GM23338 (cell line): ENCODE results near the gene NYAP1. TPM values are rescaled to one million over a fixed set of nuclear protein-coding genes. Genes with fewer than 3 reads are reported as not detected.

ENCODE experiments used
- ATAC-seq: fragments of 200-7000 bp; cut with Tn5 transposase; 3 replicates; pipeline ENCODE4 v1.9.1; 2020
- DNase-seq: peaks from one replicate; pipeline ENCODE4 v3.0.0-alpha.2; 2015; ENCODE audit warnings: low spot score
- H2AFZ ChIP-seq: fragments of 200-600 bp; sonication (generic); 2 replicates; pipeline ENCODE4 v1.8.0; 2016; ENCODE audit warnings: antibody characterized with exemption, mild to moderate bottlenecking, moderate library complexity
- H3F3A ChIP-seq: fragments of 200-600 bp; sonication (generic); replicated peaks from 2 replicates; pipeline ENCODE4 v1.8.0; 2017; ENCODE audit warnings: antibody characterized with exemption, mixed run types, low read depth
- H3K27ac ChIP-seq: fragments of 200-600 bp; sonication (generic); 2 replicates; pipeline ENCODE4 v1.6.1; 2016; ENCODE audit warnings: low read depth
- H3K27me3 ChIP-seq: fragments of 200-600 bp; sonication (generic); 2 replicates; pipeline ENCODE4 v1.8.0; 2016; ENCODE audit warnings: mild to moderate bottlenecking, mixed run types, moderate library complexity; ENCODE audit not compliant: insufficient read depth
- H3K36me3 ChIP-seq: fragments of 200-600 bp; sonication (generic); 2 replicates; pipeline ENCODE4 v1.8.0; 2016; ENCODE audit warnings: mild to moderate bottlenecking; ENCODE audit not compliant: insufficient read depth
- H3K4me1 ChIP-seq: fragments of 200-600 bp; sonication (generic); 2 replicates; pipeline ENCODE4 v1.8.0; 2016; ENCODE audit warnings: mild to moderate bottlenecking, moderate library complexity; ENCODE audit not compliant: insufficient read depth
- H3K4me2 ChIP-seq: fragments of 200-600 bp; sonication (generic); 2 replicates; pipeline ENCODE4 v1.7.1; 2017; ENCODE audit warnings: mixed run types
- H3K4me3 ChIP-seq: fragments of 200-600 bp; sonication (generic); 2 replicates; pipeline ENCODE4 v1.6.1; 2016; ENCODE audit warnings: mixed run types
- H3K79me2 ChIP-seq: fragments of 200-600 bp; sonication (generic); replicated peaks from 2 replicates; pipeline ENCODE4 v1.8.0; 2017; ENCODE audit warnings: mild to moderate bottlenecking; ENCODE audit not compliant: insufficient read depth
- H3K9me2 ChIP-seq: fragments of 200-600 bp; sonication (generic); 2 replicates; pipeline ENCODE4 v1.8.0; 2017; ENCODE audit not compliant: insufficient read depth
- H4K20me1 ChIP-seq: fragments of 200-600 bp; sonication (generic); replicated peaks from 2 replicates; pipeline ENCODE4 v1.8.0; 2017; ENCODE audit warnings: mild to moderate bottlenecking; ENCODE audit not compliant: insufficient read depth
- H3K27ac Mint-ChIP-seq: 2 replicates; pipeline ENCODE4 v1.8.0; 2020; ENCODE audit warnings: inconsistent platforms, mild to moderate bottlenecking, moderate library complexity, mixed read lengths
- H3K27me3 Mint-ChIP-seq: 3 replicates; pipeline ENCODE4 v1.8.0; 2022; ENCODE audit warnings: low read depth, mild to moderate bottlenecking, moderate library complexity, mixed read lengths, inconsistent platforms; ENCODE audit not compliant: insufficient read depth, poor library complexity
- H3K36me3 Mint-ChIP-seq: 3 replicates; pipeline ENCODE4 v1.8.0; 2021; ENCODE audit warnings: low read depth, mild to moderate bottlenecking, inconsistent platforms, moderate library complexity, mixed read lengths
- H3K4me1 Mint-ChIP-seq: 3 replicates; pipeline ENCODE4 v1.8.0; 2020; ENCODE audit warnings: mild to moderate bottlenecking, inconsistent platforms, mixed read lengths
- H3K4me3 Mint-ChIP-seq: 3 replicates; pipeline ENCODE4 v1.8.0; 2021; ENCODE audit warnings: moderate library complexity, mild to moderate bottlenecking, inconsistent platforms, mixed read lengths
- H3K9me3 Mint-ChIP-seq: 3 replicates; pipeline ENCODE4 v1.8.0; 2020; ENCODE audit warnings: moderate library complexity, mild to moderate bottlenecking, inconsistent platforms, mixed read lengths
- ETS1 ChIP-seq: IDR thresholded peaks from 2 replicates; pipeline ENCODE4 v1.6.1; 2016; ENCODE audit warnings: antibody characterized with exemption
- EZH2phosphoT487 ChIP-seq: fragments of 200-600 bp; sonication (generic); IDR thresholded peaks from one replicate; pipeline ENCODE4 v1.8.1; 2018; ENCODE audit warnings: antibody characterized with exemption; ENCODE audit not compliant: unreplicated experiment
- JUNB ChIP-seq: IDR thresholded peaks from one replicate; pipeline ENCODE4 v1.6.1; 2016; ENCODE audit warnings: antibody characterized with exemption; ENCODE audit not compliant: unreplicated experiment
- POLR2AphosphoS5 ChIP-seq: IDR thresholded peaks from 2 replicates; pipeline ENCODE4 v1.6.1; 2016; ENCODE audit warnings: antibody characterized with exemption, low read depth
- STAT1 ChIP-seq: IDR thresholded peaks from one replicate; pipeline ENCODE4 v1.6.1; 2016; ENCODE audit warnings: antibody characterized with exemption; ENCODE audit not compliant: unreplicated experiment
- ZNF114 ChIP-seq: fragments of 250-450 bp; sonication (Bioruptor Pico); IDR thresholded peaks from 2 replicates; pipeline ENCODE4 v1.5.0; 2020; ENCODE audit warnings: mild to moderate bottlenecking, moderate library complexity
- ZNF462 ChIP-seq: fragments of 250-450 bp; sonication (Bioruptor Pico); IDR thresholded peaks from 2 replicates; pipeline ENCODE4 v1.5.0; 2020; ENCODE audit warnings: mild to moderate bottlenecking, moderate library complexity
- polyA plus RNA-seq: library from polyadenylated mRNA; unstranded; fragments of >200 nt; fragmentation: Nextera tagmentation; extraction: Ambion mirVana; gene quantifications from 2 replicates; pipeline ENCODE4 v1.2.1, GENCODE V29; 2016
- total RNA-seq: library from RNA; depleted of rRNA; stranded (reverse); fragments of >200 nt; shearing (Covaris generic); gene quantifications from 2 replicates; pipeline ENCODE4 v1.2.3, GENCODE V29; 2014

Gene NYAP1
- total and polyA plus RNA-seq, 2 experiments from 2014 or later, result 0.19 to 4.9 TPM

GRCh38 chr7:100467638-100468373, 15.9 kb upstream of the NYAP1 start:
- H3K9me3 Mint-ChIP-seq, result no peaks in the 10 kb centered on the region
- H3K4me3 ChIP-seq, result no peak overlapping the region

More at GRCh38 chr7:100467638-100468373, 15.9 kb upstream of the NYAP1 start:
- no peak overlapping the region for H2AFZ ChIP-seq
- DNase-seq, result no peak
- ATAC-seq, result no peak
- TF ChIP-seq JUNB (no peak), ETS1 (no peak), ZNF114 (CRISPR knock-in tag) (no peak), EZH2phosphoT487 (no peak), POLR2AphosphoS5 (no peak), STAT1 (no peak), ZNF462 (CRISPR knock-in tag) (no peak)
- H3K27ac ChIP-seq, result no peak overlapping the region
- no peak overlapping the region for H3K4me2 ChIP-seq
- no peaks in the 10 kb centered on the region for H3F3A ChIP-seq
- peaks cover 10% of the 10 kb centered on the region for H3K4me1 Mint-ChIP-seq
- no peaks in the 10 kb centered on the region for H3K27me3 ChIP-seq
- no peak overlapping the region for H3K4me3 Mint-ChIP-seq
- no peaks in the 10 kb centered on the region; the same call in 1 of the 2 replicates for H4K20me1 ChIP-seq
- H3K36me3 ChIP-seq, result no peaks in the 10 kb centered on the region; the same call in 1 of the 2 replicates
- no peaks in the 10 kb centered on the region for H3K36me3 Mint-ChIP-seq
- H3K27me3 Mint-ChIP-seq, result peaks cover 8% of the 10 kb centered on the region
- H3K79me2 ChIP-seq, result no peaks in the 10 kb centered on the region
- no peak overlapping the region for H3K27ac Mint-ChIP-seq
- H3K9me2 ChIP-seq, result no peaks in the 10 kb centered on the region
- peaks cover under 1% of the 10 kb centered on the region; the same call in 1 of the 2 replicates for H3K4me1 ChIP-seq
